HEK293 (cell line): Measurements from ENCODE around the gene MACROH2A2.

ENCODE experiments used
- ATF2 ChIP-seq: fragments of 450-650 bp; formaldehyde crosslinking; IDR thresholded peaks from 2 replicates; pipeline ENCODE4 v1.5.1; 2016; ENCODE audit warnings: missing biosample characterization, missing genetic modification characterization, low read depth
- BCL11A ChIP-seq: fragments of 450-650 bp; formaldehyde crosslinking; IDR thresholded peaks from 2 replicates; pipeline ENCODE4 v1.5.1; 2016; ENCODE audit warnings: low read depth, missing biosample characterization, missing genetic modification characterization
- GFI1B ChIP-seq: fragments of 450-650 bp; formaldehyde crosslinking; IDR thresholded peaks from 2 replicates; pipeline ENCODE4 v1.5.1; 2016; ENCODE audit warnings: missing biosample characterization, missing genetic modification characterization
- GLIS1 ChIP-seq: fragments of 450-650 bp; formaldehyde crosslinking; IDR thresholded peaks from 2 replicates; pipeline ENCODE4 v1.5.1; 2016; ENCODE audit warnings: missing biosample characterization, missing genetic modification characterization
- KLF7 ChIP-seq: fragments of 450-650 bp; formaldehyde crosslinking; IDR thresholded peaks from 2 replicates; pipeline ENCODE4 v1.5.1; 2016; ENCODE audit warnings: missing biosample characterization, missing genetic modification characterization, borderline replicate concordance
- SP3 ChIP-seq: fragments of 450-650 bp; formaldehyde crosslinking; IDR thresholded peaks from 2 replicates; pipeline ENCODE4 v1.5.1; 2016; ENCODE audit warnings: missing biosample characterization, missing genetic modification characterization
- SP7 ChIP-seq: fragments of 450-650 bp; formaldehyde crosslinking; IDR thresholded peaks from 2 replicates; pipeline ENCODE4 v1.5.1; 2016; ENCODE audit warnings: missing biosample characterization, missing genetic modification characterization
- WT1 ChIP-seq: fragments of 450-650 bp; formaldehyde crosslinking; IDR thresholded peaks from 2 replicates; pipeline ENCODE4 v1.5.1; 2016; ENCODE audit warnings: missing biosample characterization, missing genetic modification characterization
- ZBTB17 ChIP-seq: fragments of 450-650 bp; formaldehyde crosslinking; IDR thresholded peaks from 2 replicates; pipeline ENCODE4 v1.5.1; 2016; ENCODE audit warnings: missing biosample characterization, missing genetic modification characterization
- ZIC2 ChIP-seq: fragments of 450-650 bp; formaldehyde crosslinking; IDR thresholded peaks from 2 replicates; pipeline ENCODE4 v1.5.1; 2016; ENCODE audit warnings: missing biosample characterization, missing genetic modification characterization
- ZNF155 ChIP-seq: fragments of 450-650 bp; formaldehyde crosslinking; IDR thresholded peaks from 2 replicates; pipeline ENCODE4 v1.5.1; 2016; ENCODE audit warnings: missing biosample characterization, missing genetic modification characterization
- ZNF214 ChIP-seq: fragments of 450-650 bp; formaldehyde crosslinking; IDR thresholded peaks from 2 replicates; pipeline ENCODE4 v1.5.1; 2017; ENCODE audit warnings: missing biosample characterization, mild to moderate bottlenecking, missing genetic modification characterization, borderline replicate concordance
- ZNF248 ChIP-seq: fragments of 450-650 bp; formaldehyde crosslinking; IDR thresholded peaks from 2 replicates; pipeline ENCODE4 v1.5.1; 2017; ENCODE audit warnings: missing biosample characterization, missing genetic modification characterization
- ZNF266 ChIP-seq: fragments of 450-650 bp; formaldehyde crosslinking; IDR thresholded peaks from 2 replicates; pipeline ENCODE4 v1.5.1; 2016; ENCODE audit warnings: missing biosample characterization, missing genetic modification characterization, low read depth
- ZNF274 ChIP-seq, 2 experiments: fragments of 200-500 bp in 1 of 2; fragments of 450-650 bp in 1 of 2; sonication (Bioruptor generic) in 1 of 2; formaldehyde crosslinking in 1 of 2; IDR thresholded peaks; 2 replicates each; pipeline versions ENCODE4 v1.5.1 to v1.6.1; 2014 to 2016; ENCODE audit warnings: borderline replicate concordance in 1 of 2, inconsistent platforms in 1 of 2, low read length in 1 of 2, missing biosample characterization in 1 of 2, missing genetic modification characterization in 1 of 2
- ZNF354C ChIP-seq: fragments of 450-650 bp; formaldehyde crosslinking; IDR thresholded peaks from 2 replicates; pipeline ENCODE4 v1.5.1; 2016; ENCODE audit warnings: missing biosample characterization, missing genetic modification characterization, low read depth, borderline replicate concordance
- ZNF394 ChIP-seq: fragments of 450-650 bp; formaldehyde crosslinking; IDR thresholded peaks from 2 replicates; pipeline ENCODE4 v1.5.1; 2016; ENCODE audit warnings: missing biosample characterization, missing genetic modification characterization, mild to moderate bottlenecking, moderate library complexity, borderline replicate concordance
- ZNF433 ChIP-seq: fragments of 450-650 bp; formaldehyde crosslinking; IDR thresholded peaks from 2 replicates; pipeline ENCODE4 v1.5.1; 2016; ENCODE audit warnings: missing biosample characterization, missing genetic modification characterization, low read depth
- ZNF48 ChIP-seq: fragments of 450-650 bp; formaldehyde crosslinking; IDR thresholded peaks from 2 replicates; pipeline ENCODE4 v1.5.1; 2016; ENCODE audit warnings: missing biosample characterization, missing genetic modification characterization
- ZNF529 ChIP-seq: fragments of 450-650 bp; formaldehyde crosslinking; IDR thresholded peaks from 2 replicates; pipeline ENCODE4 v1.5.1; 2017; ENCODE audit warnings: missing genetic modification characterization, missing biosample characterization; ENCODE audit not compliant: insufficient replicate concordance
- ZNF544 ChIP-seq: fragments of 450-650 bp; formaldehyde crosslinking; IDR thresholded peaks from 2 replicates; pipeline ENCODE4 v1.5.0; 2017; ENCODE audit warnings: missing biosample characterization, missing genetic modification characterization
- ZNF571 ChIP-seq: fragments of 450-650 bp; formaldehyde crosslinking; IDR thresholded peaks from 2 replicates; pipeline ENCODE4 v1.5.0; 2017; ENCODE audit warnings: missing biosample characterization, missing genetic modification characterization
- ZNF701 ChIP-seq: fragments of 450-650 bp; formaldehyde crosslinking; IDR thresholded peaks from 2 replicates; pipeline ENCODE4 v1.5.1; 2016; ENCODE audit warnings: missing biosample characterization, missing genetic modification characterization
- ZNF76 ChIP-seq: fragments of 450-650 bp; formaldehyde crosslinking; IDR thresholded peaks from 2 replicates; pipeline ENCODE4; 2016; ENCODE audit warnings: low read depth, missing biosample characterization, missing genetic modification characterization, borderline replicate concordance
- TF ChIP-seq, protein P1 (sequence below): fragments of 450-650 bp; formaldehyde crosslinking; conservative IDR thresholded peaks from 2 replicates; pipeline ENCODE4 v1.5.1; 2016; ENCODE audit warnings: low read depth, missing biosample characterization, missing genetic modification characterization
- TF ChIP-seq, protein P2 (sequence below): fragments of 450-650 bp; formaldehyde crosslinking; IDR thresholded peaks from 2 replicates; pipeline ENCODE4 v1.5.1; 2016; ENCODE audit warnings: missing biosample characterization, missing genetic modification characterization
- TF ChIP-seq, protein P3 (sequence below): fragments of 450-650 bp; formaldehyde crosslinking; IDR thresholded peaks from 2 replicates; pipeline ENCODE4 v1.5.1; 2017; ENCODE audit warnings: missing biosample characterization, missing genetic modification characterization
- TF ChIP-seq, protein P4 (sequence below): fragments of 450-650 bp; formaldehyde crosslinking; IDR thresholded peaks from 2 replicates; pipeline ENCODE4 v1.5.1; 2017; ENCODE audit warnings: missing biosample characterization, missing genetic modification characterization

The MACROH2A2 gene

DNA sequence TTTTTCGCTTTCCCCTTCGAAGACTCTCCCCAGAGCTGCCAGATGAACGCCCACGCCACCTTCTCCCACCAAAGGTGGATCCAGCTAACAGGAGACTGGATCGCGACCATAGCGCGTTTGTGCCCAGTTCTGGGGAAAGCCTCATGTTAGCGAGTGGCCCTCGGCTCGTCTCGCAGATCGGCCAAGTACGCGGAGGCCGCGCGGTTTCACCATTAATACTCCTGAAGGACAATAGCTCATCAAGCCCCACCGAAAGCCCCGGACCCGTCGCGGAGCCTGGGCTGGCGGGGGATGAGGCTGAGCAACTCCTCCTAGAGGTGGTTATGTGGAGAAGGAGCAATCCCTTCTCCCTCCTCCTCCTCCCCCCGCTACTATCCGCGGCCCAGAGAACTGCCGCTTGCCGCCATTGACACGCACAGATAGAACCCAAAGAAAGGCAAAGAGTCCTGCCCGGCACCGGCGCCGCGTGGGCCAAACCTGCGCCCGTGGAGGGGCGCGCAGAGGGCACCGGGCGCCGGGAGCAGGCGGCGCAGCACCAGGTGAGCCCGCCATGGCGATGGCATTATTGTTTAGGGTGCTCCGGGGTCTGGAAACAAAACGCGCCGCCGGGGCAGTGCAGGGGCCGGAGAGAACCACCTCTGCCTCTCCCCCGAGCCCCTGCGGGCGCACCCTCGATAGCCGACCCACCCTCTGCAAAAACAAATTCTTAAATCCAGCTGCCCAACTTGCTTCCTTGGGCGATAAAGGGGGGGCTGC, at the start of gene MACROH2A2 (continued):
- TF ChIP-seq, protein P1, sequence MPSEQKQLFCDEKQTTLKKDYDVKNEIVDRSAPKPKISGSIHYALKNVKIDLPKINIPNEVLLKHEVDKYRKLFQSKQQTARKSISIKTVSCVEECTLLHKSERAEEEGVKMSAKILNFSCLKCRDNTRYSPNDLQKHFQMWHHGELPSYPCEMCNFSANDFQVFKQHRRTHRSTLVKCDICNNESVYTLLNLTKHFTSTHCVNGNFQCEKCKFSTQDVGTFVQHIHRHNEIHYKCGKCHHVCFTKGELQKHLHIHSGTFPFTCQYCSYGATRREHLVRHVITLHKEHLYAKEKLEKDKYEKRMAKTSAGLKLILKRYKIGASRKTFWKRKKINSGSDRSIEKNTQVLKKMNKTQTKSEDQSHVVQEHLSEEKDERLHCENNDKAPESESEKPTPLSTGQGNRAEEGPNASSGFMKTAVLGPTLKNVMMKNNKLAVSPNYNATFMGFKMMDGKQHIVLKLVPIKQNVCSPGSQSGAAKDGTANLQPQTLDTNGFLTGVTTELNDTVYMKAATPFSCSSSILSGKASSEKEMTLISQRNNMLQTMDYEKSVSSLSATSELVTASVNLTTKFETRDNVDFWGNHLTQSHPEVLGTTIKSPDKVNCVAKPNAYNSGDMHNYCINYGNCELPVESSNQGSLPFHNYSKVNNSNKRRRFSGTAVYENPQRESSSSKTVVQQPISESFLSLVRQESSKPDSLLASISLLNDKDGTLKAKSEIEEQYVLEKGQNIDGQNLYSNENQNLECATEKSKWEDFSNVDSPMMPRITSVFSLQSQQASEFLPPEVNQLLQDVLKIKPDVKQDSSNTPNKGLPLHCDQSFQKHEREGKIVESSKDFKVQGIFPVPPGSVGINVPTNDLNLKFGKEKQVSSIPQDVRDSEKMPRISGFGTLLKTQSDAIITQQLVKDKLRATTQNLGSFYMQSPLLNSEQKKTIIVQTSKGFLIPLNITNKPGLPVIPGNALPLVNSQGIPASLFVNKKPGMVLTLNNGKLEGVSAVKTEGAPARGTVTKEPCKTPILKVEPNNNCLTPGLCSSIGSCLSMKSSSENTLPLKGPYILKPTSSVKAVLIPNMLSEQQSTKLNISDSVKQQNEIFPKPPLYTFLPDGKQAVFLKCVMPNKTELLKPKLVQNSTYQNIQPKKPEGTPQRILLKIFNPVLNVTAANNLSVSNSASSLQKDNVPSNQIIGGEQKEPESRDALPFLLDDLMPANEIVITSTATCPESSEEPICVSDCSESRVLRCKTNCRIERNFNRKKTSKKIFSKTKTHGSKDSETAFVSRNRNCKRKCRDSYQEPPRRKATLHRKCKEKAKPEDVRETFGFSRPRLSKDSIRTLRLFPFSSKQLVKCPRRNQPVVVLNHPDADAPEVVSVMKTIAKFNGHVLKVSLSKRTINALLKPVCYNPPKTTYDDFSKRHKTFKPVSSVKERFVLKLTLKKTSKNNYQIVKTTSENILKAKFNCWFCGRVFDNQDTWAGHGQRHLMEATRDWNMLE = no peak
- TF ChIP-seq ZNF248 (tag by site-specific recombination) (no peak), ZNF76 (peak; percentile 17; the same call in 1 of the 2 replicates), ZNF394 (tag by site-specific recombination) (peak; percentile 19; the same call in 1 of the 2 replicates), ZNF214 (tag by site-specific recombination) (no peak), ZNF155 (tag by site-specific recombination) (no peak), BCL11A (tag by site-specific recombination) (no peak), SP7 (tag by site-specific recombination) (peak; percentile 43), ZNF571 (tag by site-specific recombination) (no peak), ZNF433 (tag by site-specific recombination) (no peak), ZNF354C (no peak), ZIC2 (no peak), SP3 (tag by site-specific recombination) (peak; percentile 13), ZNF266 (tag by site-specific recombination) (no peak), ZNF529 (tag by site-specific recombination) (no peak), ZNF48 (no peak), WT1 (no peak), ZNF274 (IDR thresholded peaks at IDR 0.05; ENCODE audit: low read length) (no peak), ZNF274 (tag by site-specific recombination; IDR thresholded peaks at IDR 0.05; ENCODE audit: borderline replicate concordance) (no peak), ZBTB17 (tag by site-specific recombination) (peak; percentile 86), ZNF701 (tag by site-specific recombination) (no peak), GFI1B (tag by site-specific recombination) (no peak), GLIS1 (no peak; the same call in 1 of the 2 replicates), ATF2 (no peak), KLF7 (no peak), ZNF544 (tag by site-specific recombination) (no peak)
- TF ChIP-seq, protein P2, sequence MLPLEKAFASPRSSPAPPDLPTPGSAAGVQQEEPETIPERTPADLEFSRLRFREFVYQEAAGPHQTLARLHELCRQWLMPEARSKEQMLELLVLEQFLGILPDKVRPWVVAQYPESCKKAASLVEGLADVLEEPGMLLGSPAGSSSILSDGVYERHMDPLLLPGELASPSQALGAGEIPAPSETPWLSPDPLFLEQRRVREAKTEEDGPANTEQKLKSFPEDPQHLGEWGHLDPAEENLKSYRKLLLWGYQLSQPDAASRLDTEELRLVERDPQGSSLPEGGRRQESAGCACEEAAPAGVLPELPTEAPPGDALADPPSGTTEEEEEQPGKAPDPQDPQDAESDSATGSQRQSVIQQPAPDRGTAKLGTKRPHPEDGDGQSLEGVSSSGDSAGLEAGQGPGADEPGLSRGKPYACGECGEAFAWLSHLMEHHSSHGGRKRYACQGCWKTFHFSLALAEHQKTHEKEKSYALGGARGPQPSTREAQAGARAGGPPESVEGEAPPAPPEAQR = no peak
- TF ChIP-seq, protein P3, sequence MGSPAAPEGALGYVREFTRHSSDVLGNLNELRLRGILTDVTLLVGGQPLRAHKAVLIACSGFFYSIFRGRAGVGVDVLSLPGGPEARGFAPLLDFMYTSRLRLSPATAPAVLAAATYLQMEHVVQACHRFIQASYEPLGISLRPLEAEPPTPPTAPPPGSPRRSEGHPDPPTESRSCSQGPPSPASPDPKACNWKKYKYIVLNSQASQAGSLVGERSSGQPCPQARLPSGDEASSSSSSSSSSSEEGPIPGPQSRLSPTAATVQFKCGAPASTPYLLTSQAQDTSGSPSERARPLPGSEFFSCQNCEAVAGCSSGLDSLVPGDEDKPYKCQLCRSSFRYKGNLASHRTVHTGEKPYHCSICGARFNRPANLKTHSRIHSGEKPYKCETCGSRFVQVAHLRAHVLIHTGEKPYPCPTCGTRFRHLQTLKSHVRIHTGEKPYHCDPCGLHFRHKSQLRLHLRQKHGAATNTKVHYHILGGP (tag by site-specific recombination) = no peak
- TF ChIP-seq, protein P4, sequence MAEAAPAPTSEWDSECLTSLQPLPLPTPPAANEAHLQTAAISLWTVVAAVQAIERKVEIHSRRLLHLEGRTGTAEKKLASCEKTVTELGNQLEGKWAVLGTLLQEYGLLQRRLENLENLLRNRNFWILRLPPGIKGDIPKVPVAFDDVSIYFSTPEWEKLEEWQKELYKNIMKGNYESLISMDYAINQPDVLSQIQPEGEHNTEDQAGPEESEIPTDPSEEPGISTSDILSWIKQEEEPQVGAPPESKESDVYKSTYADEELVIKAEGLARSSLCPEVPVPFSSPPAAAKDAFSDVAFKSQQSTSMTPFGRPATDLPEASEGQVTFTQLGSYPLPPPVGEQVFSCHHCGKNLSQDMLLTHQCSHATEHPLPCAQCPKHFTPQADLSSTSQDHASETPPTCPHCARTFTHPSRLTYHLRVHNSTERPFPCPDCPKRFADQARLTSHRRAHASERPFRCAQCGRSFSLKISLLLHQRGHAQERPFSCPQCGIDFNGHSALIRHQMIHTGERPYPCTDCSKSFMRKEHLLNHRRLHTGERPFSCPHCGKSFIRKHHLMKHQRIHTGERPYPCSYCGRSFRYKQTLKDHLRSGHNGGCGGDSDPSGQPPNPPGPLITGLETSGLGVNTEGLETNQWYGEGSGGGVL (tag by site-specific recombination) = peak; percentile 84
